Anterior cingulate cortex (tissue), 58 donors: Measurements from ENCODE around the gene SAMD13.

Experiments
- DNase-seq, 58 donors: peaks; one replicate each; lab custom pipeline; 2025; lab: John Stamatoyannopoulos, UW

SAMD13 gene

DNA sequence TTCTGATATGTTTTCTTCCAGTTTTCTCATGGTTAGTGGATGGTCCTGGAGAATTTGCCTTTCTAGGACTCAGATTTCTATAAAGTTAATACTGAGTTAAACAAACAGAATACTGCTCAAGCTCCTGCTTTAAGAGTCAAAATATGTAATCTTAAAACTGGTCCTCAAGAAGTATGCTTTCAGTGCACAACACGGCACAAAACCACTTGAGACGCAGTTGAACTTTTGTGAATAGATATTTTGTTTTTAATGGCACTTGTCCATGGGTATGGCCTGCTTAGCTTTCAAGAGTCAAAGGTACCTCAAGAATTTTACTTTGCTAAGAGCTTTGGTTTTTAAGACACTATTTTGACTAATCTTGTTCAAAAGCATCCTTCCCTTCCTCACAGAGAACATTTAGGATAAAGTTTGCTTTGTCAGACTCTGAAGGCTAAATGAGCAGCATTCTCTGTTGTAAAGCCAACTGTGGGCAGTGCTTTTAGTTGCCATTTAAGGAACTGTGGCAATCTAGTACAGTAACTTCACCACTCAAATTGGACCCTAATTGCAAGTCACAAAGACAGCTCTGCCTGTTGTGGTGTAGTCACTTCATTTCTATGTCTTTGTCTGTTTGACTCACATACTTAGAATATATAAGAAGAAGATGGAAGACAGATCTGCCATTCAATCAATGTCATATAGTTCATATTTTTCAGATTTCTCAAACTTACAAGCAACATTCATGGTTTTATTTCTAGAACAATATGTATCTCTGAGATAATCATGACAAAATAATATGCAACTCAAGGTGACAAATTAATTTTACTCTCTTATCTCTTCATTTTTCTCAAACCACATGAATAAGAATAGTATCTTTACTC lies 28.8 kb downstream of the SAMD13 start:
- DNase-seq, result no peak

DNA sequence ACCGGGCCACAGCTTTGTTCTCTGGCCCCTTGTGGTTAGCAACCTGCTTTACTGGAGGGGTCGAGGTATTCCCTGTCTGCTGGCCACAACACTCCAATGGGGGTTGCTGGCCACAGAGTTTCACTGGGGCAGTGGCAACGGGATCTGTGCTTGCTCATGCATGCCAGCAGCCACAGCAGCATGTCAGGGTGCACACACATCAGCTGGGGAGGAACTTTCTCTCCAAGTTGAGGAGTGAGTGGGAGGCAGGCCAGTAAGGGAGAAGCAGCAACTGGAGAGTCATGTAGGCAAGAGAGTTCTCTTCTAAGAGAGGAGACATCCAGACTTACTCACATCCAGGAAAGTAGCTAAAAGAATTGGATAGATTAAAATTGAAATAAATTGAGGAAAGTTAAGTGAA lies 38.0 kb downstream of the SAMD13 start:
- no peak for DNase-seq

DNA sequence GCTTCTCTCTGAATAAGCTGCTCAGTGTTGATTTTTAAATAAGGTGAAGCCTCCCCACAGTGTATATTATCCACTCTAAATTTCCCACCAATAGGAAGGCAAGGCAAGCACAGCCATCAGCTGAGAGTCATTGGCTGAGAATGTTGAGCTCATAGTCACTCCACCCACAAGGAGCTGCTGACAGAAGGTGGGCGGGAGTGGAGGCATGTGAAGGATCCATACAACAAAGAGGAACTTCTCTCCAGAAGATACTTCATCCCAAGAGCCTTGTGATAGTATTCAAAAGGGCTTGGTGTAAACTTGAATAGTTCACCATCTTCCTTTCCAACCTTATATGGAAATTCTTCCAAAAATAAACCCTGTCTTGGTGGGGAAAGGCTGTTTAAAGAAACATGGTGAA lies 42.8 kb downstream of the SAMD13 start:
- DNase-seq, result no peak

DNA sequence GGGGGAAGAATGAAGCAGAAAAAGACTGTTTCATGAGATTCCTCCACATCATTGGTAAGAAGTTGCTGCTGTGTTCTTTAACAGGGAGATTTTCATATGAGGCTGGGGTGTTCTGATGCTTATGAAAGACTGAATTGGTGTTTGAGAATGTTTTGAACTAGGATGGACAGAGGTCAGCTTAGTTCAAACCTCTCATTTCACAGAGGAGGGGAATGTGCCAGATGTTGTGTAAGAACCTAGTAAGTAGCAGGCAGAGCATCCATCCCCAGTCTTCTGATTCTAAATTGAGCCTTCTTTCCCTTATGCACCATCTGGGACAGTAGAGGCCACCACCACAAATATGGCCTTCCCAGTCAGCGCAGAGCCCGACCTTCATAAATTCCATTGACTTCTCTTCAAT lies 43.7 kb downstream of the SAMD13 start:
- no peak for DNase-seq

DNA sequence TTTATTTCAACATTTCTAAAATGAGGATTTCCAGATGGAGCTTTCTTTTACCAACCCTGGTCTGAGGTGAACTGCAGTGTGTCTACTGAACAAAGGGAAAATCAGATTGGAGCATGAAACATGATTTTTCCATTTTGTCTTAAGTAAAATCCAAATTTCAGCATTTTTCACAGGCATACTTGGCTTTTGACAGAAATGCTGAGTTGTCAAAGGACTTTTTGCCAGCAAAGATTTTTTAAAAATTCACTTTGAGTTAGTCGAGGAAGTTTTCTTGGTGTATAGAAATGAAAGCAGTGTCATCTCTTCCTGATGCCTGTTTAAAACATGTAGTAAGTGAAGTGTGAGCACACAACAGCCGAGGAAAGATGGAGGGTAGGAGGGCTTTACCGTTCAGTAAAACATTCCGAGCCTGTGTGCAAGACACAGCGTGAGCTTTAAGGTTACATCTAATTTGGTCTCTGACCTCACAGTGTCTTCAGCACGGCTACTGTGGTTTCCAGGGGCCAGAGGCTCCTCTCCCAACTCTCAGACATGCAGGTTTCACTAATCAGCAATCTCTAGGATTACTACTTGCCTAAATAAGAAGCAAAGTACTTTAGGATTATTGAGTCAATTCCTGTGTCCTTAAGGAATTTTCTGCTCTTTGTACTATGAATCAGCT lies 45.9 kb downstream of the SAMD13 start:
- DNase-seq, result no peak

DNA sequence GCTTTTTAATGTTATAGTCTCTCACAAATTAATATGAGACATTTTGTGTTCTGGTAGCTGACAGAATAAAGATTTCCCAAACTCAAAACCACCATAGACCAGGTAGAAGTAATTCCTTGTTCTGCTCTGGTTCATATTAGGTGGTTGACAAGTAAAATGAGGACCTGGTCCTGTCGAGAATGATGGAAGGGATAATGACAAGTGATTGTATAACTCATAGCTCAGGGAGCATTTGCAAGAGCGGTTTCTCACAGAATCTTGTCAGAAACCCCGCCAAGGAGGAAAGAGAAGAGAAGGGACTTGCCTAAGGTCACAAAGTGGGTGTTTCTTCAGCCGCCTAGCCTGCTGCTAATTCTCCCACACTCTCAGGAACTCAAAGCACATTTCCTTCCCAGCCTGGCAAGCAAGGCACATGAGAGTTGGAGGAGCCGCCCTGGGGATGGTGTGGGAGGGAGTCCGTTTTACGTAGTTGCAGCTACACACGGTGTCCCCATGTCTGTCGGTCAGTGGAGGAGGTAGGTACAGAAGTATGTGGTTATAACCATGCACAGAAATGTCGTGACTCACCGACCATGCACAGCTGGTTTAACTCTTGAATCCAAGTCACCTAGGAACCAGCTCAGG lies 46.5 kb downstream of the SAMD13 start:
- DNase-seq, result peak in 2 of 58 donors; percentile 15 to 16

DNA sequence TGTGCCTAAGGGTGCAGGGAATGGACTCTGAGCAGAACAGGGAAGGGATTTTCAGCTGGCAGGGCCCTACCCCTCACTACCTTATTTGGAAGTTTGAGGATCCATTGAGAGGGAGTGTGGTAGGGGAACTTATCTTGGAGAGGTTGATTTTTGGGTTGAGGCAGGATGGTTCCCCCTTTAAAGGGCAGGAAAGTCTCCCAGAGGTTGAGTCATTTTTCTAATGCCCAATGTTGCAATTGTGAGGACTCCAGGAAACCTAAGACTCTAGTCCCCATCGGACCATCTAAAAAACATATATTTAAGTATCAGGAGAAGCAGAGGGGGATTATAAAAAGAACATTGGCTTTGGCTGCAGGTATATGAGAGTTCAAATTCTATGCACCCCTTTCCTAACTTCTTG lies 47.3 kb downstream of the SAMD13 start:
- no peak for DNase-seq

DNA sequence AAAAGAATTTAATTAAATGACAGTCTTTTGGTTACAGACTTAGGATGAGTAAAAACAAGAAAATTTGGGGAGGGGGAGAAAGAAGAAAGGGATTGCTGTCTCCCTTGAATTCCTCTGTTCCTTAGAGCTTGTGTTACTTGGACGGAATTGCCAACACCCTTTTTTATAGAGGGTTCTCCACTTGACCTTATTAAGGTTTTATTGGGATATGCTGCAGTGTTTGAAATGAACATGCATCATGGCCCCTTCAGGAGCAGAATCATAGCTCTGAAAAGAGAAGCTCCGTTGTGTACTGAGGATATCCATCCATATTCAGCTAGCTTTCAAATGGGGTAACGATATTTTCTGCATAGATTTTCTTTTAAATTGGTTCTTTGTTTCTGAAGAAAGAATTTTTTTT lies 48.6 kb downstream of the SAMD13 start:
- no peak for DNase-seq

DNA sequence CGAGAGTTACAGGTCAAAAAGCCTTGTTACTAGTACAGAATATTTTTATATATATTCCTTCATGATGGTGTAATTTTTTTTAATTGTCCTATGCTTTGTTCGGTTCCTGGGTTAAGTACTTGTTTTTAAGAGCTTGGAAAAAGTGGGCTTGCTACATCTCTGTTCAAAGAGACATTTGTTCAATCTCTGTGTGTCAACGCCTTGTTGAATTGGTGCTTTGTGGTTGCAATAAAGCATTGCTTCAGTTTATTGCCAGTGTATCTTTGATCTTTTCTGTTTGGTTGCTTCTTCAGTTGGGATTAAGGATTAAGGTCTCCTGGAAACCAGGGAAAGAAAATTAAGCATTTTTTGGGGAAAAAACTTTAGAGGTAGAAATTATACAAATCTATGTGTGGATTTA lies 49.0 kb downstream of the SAMD13 start:
- peak in 1 of 58 donors; percentile 37 for DNase-seq

DNA sequence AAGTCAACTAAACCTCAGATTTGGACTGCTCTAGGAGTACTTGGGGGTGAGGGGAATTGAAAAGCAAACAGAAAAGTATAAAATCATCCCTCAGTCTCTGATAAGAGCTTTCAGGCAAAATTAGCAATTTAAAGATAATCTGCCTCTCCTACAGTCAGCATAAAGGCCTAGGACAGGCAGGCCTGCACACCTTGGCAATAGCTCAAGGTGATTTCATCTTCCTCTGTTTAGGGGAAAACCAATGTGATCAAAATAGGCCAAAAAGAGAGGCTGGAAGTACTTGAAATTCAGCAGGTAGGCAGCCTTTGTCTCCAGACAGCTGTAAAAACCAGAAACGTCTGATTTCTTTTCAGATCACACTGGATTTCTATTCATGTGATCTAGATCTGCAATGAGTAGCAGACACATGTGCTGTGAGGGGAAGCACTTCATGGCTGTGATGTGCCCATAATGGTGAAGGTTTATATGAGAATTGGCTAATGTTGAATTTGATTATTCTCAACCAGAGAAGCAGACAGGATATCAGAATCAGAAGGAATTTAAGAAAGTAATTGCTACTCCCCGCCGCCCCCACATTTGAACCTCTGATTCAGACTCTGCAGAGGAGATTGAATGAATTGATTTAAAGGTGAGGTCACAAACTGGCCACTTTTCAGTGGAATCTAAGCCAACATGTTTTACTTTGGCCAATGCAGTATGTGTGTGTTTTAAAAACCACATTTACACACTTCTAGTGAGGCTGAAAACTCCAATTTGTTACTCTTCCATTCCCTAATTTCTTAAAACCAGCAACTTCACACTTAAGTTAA lies 51.0 kb downstream of the SAMD13 start:
- no peak for DNase-seq

DNA sequence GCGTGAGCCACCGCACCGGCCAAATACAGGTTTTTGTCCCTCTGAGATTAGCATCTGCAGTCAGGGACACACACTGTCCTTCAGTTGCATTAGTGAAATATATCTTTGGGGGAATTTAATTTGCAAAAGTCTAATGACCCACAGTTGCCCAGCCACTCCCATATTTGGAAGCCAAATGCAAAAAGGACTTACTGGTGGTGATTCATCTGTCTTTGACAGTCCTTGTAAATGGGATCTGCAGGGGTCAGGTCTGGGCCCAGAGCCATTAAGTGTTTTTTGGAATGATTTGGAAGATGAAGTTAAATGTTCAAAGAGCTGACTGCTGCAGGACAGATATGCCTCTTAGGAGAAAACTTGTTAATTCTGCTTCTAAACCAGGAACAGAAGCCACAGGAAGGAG lies 52.2 kb downstream of the SAMD13 start:
- DNase-seq, result peak in 1 of 58 donors; percentile 26

DNA sequence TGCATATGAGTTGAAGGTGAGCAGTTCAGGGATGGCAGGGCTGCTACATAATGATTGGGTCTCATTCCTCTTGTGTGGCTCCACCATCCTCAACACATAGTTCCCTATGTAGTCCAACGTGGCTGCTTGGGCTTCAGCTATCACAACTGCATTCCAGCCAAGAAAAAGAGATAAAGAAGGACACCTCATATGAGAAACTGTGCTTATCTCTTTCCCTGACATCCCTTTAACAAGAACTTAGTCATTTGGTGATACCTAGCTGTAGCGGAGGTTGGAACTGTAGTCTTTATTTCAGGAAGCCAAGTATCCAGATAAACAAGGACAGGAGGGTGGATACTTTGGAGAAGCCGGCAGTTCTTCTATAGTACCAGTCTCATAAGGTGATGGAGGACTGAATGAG lies 54.0 kb downstream of the SAMD13 start:
- DNase-seq, result no peak

DNA sequence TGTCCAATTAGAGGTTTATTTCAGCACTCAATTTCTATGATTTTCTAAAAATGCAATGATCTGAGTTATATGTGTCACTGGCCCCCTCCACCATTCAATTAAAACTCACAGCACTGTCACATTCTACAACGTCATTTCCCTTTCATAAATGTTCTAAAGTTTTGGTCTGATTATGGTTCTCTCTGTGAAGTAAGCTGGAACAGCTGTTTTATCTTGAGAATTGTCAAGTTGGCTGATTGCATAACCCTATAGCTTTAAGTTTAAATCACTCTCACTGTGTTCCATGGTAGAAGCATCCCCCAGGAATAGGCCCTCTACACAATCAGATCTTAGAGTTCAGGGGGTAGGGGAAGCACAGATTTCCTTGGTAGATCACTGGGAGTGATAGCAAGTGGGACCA lies 55.4 kb downstream of the SAMD13 start:
- DNase-seq, result no peak

DNA sequence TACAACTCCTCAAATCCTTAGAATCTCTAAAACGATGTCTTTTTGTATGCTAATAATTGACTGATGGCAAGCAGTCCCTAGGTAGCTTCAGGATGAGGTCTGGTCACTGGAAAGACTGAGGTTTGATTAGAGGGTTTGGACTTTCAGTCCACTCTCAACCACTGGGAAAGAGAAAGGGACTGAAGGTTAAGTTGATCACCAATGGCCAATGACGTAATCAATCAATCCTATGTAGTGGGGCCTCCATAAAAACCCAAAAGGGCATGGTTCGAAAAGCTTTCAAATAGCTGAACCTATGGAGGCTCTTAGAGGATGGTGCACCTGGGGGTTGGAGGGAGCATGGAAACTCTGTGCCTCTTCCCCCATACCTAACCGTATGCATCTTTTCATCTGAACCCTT lies 57.2 kb downstream of the SAMD13 start:
- DNase-seq, result no peak

DNA sequence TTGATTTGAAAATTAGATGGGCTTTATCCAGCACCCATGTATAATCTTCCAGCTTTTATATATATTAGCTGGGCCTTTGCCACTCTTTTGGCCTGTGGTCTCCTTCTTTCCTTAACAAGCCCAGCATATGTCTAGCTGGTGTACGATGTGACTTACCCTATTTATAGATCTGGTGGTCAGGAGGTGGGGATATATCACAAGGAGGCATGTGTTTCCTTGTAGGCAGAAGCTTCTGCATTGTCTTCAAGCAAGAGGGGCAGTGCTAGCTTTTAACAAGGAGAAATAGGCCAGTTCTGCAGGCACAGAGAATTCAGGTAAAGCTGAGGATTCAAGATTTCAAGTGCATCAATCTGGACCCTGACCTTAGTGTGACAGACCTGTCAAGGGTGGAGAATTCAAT lies 58.8 kb downstream of the SAMD13 start:
- no peak for DNase-seq

DNA sequence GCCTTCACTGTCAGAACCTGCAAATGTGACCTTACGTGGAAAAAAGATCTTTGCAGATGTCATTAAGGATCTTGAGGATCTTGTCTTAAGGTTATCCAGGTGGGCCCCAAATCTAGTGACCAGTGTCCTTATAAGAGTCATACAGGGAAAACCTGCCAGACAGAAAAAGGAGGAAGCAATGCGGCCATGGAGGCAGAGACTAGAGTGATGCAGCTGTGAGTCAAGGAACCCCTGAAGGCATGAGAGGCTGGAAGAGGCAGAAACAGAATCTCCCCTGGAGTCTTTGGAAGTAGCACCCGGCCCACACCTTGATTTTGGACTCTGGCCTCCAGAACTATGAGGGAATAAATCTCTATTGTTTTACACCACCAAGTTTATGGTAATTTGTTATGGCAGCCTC lies 60.3 kb downstream of the SAMD13 start:
- DNase-seq, result no peak

DNA sequence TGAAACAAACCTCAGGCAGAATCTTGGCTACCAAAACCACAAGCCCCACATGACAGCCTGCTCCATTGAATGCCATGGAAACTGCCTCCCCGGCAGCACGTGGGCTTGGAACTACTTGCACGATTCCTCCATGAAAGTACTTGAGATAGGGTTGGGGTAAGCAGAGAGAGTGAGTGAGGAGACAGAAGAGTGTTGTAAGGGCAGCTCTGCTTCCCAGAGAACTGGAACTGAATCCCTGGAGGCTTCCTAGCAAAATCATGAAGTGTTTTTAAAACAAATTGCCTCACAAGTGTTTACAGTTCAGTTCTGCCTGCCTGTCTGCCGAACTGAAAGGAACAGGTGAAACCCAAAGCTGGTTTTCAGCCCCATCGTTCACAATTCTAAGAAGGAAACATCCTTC lies 61.5 kb downstream of the SAMD13 start:
- peak in 16 of 58 donors; percentile 5 to 38 (median 14) for DNase-seq

DNA sequence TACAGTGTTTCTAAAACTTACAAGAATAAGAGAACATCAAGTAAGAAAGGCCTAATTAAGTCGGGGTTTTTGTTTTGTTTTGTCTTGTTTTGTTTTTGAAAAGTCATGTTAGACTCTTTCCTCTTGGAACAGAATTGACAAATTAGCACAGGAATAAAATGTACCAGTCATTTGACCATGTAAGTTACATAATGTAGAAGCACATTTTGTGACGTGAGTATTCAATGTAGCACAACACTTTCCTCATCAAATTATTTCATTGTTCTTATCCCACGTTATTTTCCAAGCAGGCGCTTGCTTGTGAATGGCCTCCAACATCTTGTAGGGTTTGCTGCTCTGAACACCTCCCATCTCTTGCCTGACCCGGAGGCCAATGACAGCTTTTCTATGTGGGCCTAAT lies 62.1 kb downstream of the SAMD13 start:
- DNase-seq, result no peak

DNA sequence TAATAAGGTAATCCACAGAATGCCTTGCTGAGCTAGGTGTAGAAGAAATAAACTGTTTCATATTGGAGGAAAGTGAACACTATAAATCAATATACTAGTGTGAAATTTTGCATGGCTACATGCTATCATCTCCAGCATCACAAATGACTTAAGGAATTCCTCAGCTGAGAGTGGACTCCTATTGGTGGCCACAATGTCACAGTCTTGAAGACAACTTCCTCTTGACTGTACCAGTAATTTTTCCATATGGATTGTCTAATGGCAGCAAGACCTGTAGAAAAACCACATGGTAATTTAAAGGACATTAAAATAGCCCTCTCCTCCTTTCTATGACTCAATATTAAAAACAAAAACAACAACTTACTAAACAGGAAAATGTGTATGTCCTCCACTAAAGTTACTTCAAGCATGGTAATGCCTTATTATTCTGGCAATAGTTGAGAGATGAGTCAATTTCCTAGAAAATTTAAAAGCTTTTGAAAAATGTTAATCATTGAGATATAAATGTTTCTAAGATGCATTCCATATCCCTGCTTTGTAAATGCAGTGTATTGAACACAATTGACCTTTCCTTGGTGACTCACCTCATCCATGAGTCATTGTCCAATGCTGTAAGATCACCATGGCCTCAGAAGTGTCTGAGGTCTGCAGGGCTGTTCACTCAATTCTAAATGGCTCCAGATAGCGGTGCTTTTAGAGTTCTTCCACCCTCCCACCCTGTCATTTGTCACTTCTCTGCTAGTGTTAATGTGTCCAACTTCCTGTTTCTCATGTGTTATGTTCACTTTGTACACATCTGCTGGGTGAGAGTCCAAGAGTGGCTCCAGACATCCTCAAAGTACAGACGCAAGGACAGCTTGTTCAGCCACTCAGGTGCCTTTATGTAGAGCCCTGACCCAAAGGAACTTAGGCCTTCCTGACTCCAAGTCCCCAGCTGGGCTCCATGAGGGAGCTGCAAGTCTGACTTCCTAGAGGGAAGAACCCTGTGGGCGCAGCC lies 64.0 kb downstream of the SAMD13 start:
- DNase-seq, result no peak

DNA sequence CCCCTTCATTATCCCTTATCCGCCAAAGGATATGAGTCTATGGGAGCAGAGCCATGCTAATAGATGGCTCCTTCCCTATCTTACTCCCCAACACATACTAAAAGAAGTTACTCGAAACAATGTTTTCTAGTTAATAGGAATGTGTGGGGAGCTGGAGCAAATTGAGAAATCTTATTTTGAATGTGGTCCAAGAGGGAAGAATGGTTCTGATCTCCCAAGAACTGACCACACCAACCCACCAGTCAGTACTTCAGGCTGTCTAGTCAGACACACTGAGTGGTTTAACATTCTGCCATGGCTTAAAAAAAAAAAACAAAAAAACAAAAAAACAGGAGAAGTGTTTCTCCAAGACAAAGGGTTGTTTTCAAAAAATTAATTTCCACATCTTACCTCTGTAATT lies 65.3 kb downstream of the SAMD13 start:
- no peak for DNase-seq
